ENCODE results near the gene SUPT4H1.

DNA sequence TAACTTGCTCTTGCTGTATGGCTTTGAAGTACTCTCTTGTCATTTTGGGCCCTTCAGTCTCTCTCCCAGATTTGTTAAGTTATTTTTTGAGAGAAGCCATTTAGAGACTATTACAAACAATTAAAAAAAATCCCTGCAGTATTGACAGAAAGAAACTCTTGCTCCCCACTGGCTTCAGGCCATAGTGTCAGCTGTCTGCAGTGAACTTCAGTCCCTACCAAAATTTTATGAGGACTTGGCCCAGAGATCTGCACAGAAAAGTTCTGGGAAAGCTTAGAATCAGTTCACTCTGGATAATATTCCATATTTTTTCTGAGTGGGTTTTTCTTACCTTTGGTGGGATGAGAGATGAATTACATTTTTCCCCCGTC is 30.9 kb upstream of the SUPT4H1 start:
- TF ChIP-seq TAF1 (IDR thresholded peaks at IDR 0.05; ENCODE audit: borderline replicate concordance, insufficient read depth, low read length), result no peak
- no peak for TF ChIP-seq SIN3A (IDR thresholded peaks at IDR 0.05; ENCODE audit: borderline replicate concordance, insufficient read depth, low read length)
- TF ChIP-seq POLR2AphosphoS5 (IDR thresholded peaks at IDR 0.05; ENCODE audit: low read depth, low read length), result no peak
